Transverse colon (tissue), 3 donors: Measurements from ENCODE around the gene KRTAP5-5.
"Not testable (repeated sequence)": the region's sequence is repeated elsewhere in the genome, so short reads cannot be mapped to it uniquely, and the experiment has no call there.

ENCODE experiments used
- EP300 ChIP-seq: sonication (generic); formaldehyde crosslinking; IDR thresholded peaks from one replicate; pipeline ENCODE4 v1.6.1; 2017; ENCODE audit warnings: antibody characterized with exemption, low read depth
- TF ChIP-seq, protein P1 (sequence below), 5 experiments: fragments of 200-600 bp in 3 of 5; fragments of 450-650 bp in 2 of 5; sonication (generic) in 3 of 5; IDR thresholded peaks; 1 replicate in 2 of 5; 2 replicates in 3 of 5; pipeline ENCODE4 v1.5.1; 2016 to 2017; ENCODE audit warnings: antibody characterized with exemption in 5 of 5, inconsistent platforms in 3 of 5, mild to moderate bottlenecking in 2 of 5, moderate library complexity in 1 of 5

DNA sequence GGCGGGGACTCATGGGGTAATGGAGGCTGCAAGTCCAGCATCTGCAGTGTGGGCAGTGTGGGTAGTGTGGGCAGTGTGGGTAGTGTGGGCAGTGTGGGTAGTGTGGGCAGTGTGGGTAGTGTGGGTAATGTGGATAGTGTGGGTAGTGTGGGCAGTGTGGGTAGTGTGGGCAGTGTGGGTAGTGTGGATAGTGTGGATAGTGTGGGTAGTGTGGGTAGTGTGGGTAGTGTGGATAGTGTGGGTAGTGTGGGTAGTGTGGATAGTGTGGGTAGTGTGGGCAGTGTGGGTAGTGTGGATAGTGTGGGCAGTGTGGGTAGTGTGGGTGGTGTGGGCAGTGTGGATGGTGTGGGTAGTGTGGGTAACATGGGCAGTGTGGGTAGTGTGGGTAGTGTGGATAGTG is 40.9 kb downstream of the KRTAP5-5 start:
- TF ChIP-seq, protein P1, sequence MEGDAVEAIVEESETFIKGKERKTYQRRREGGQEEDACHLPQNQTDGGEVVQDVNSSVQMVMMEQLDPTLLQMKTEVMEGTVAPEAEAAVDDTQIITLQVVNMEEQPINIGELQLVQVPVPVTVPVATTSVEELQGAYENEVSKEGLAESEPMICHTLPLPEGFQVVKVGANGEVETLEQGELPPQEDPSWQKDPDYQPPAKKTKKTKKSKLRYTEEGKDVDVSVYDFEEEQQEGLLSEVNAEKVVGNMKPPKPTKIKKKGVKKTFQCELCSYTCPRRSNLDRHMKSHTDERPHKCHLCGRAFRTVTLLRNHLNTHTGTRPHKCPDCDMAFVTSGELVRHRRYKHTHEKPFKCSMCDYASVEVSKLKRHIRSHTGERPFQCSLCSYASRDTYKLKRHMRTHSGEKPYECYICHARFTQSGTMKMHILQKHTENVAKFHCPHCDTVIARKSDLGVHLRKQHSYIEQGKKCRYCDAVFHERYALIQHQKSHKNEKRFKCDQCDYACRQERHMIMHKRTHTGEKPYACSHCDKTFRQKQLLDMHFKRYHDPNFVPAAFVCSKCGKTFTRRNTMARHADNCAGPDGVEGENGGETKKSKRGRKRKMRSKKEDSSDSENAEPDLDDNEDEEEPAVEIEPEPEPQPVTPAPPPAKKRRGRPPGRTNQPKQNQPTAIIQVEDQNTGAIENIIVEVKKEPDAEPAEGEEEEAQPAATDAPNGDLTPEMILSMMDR (IDR thresholded peaks at IDR 0.05) = not testable (repeated sequence)
- TF ChIP-seq EP300 = not testable (repeated sequence)
